ENCODE results near the gene CLDN1. TPM values are rescaled to one million over a fixed set of nuclear protein-coding genes. Genes with fewer than 3 reads are reported as not detected.
A peak's percentile ranks its signal among the peaks of the same experiment; 100 is the strongest.

CLDN1 gene
- total and polyA plus RNA-seq, 2 of the 4 experiments (the other 2 are of a cell fraction), result 4.7 to 7.3 TPM

DNA sequence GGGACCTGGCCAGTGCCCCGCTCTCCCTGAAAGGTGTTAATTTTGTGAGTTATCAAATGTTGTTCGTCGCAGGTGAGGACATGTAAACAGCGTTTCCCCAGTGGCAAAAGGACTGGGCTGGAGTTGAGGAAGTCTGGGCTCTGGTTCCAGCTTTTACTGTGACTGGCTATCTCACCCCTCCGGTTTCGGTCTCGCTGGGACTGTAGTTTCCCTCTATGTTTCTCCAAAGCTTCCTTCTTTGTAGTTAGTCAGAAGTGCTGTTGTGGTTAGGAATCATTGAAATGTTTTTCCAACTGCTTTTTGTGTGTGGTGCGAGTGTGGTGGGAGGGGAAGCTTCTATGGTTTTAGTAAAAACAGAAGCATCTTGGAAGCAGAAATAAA is 990 bp upstream of the CLDN1 start:
- no peak overlapping the region for H3K4me3 ChIP-seq (ENCODE audit: insufficient read depth, low read depth, low read length)
- no peaks in the 10 kb centered on the region for H3K36me3 ChIP-seq (ENCODE audit: control insufficient read depth, insufficient read depth, low read length)
- no peak overlapping the region for H3K56ac ChIP-seq (ENCODE audit: extremely low read depth, insufficient read depth, low read length)
- H3K23ac ChIP-seq (ENCODE audit: low read depth, low read length), result peak overlapping the region; percentile 36
- peak overlapping the region; percentile 20 for H3K14ac ChIP-seq (replicated peaks; ENCODE audit: low read depth, low read length)
- peak overlapping the region; percentile 55 for H2AK9ac ChIP-seq (replicated peaks; ENCODE audit: low read depth, low read length, poor library complexity)
- H2BK15ac ChIP-seq (ENCODE audit: low read depth, low read length), result peak overlapping the region; percentile 98; the same call in 2 of the 3 replicates
- no CpG with 5 or more reads among the region's 8 CpGs for WGBS, 2 experiments (ENCODE audit: extremely low coverage in 2 of 2, insufficient read length in 1 of 2)
- H2AFZ ChIP-seq (replicated peaks; ENCODE audit: low read length, poor library complexity), result peak overlapping the region; percentile 88
- in situ Hi-C loops (cut with MboI; ENCODE audit: low sequenced_read_pairs), result loop anchor here (5.0 kb wide), 1 partner anchor 361 kb away; no protein-coding TSS in a partner anchor
- peaks cover 7% of the 10 kb centered on the region for H3K9me1 ChIP-seq (ENCODE audit: insufficient read depth, low read length)
- dilution Hi-C loops (cut with HindIII; ENCODE audit: low sequenced_read_pairs, unreplicated experiment), result no loop called here
- POLR2A ChIA-PET (ENCODE audit: unreplicated experiment), result no interaction called here
- DNase-seq (no peak), ATAC-seq (ENCODE audit: low read depth) (no peak)
- intact Hi-C loops (cut with micrococcal nuclease), result loop anchor here (1.0 to 10.0 kb wide), 3 partner anchors 62 to 372 kb away; no protein-coding TSS in a partner anchor
- H3K27me3 ChIP-seq (ENCODE audit: control insufficient read depth, insufficient read depth, low read length), result no peaks in the 10 kb centered on the region
- peaks cover 14% of the 10 kb centered on the region for H3K4me1 ChIP-seq (ENCODE audit: control insufficient read depth, insufficient read depth, low read length)
- H4K20me1 ChIP-seq (ENCODE audit: insufficient read depth, low read length), result no peaks in the 10 kb centered on the region
- no peak overlapping the region for H3K27ac ChIP-seq (ENCODE audit: insufficient read depth, low read length)
- peak overlapping the region; percentile 93 for H2BK120ac ChIP-seq (ENCODE audit: low read depth, low read length)
- H3K4ac ChIP-seq (ENCODE audit: low read depth, low read length), result peak overlapping the region; percentile 78
- H4K91ac ChIP-seq (ENCODE audit: insufficient read depth, low read depth, low read length), result peak overlapping the region; percentile 60
- H2AK5ac ChIP-seq (ENCODE audit: low read depth, low read length), result peak overlapping the region; percentile 84
- H3K4me2 ChIP-seq (ENCODE audit: low read depth, low read length), result 0 out of 2 replicates have a peak overlapping the region, but pooled peaks have one; percentile 96
- peak overlapping the region; percentile 37 to 92; a peak in 3 of 4 replicates for H4K8ac ChIP-seq (ENCODE audit: low read depth in 2 of 2, low read length in 2 of 2)
- H3K18ac ChIP-seq (ENCODE audit: low read depth, low read length), result no peak overlapping the region
- H3K9me3 ChIP-seq (ENCODE audit: control insufficient read depth, insufficient read depth, low read length), result no peaks in the 10 kb centered on the region
- no peak overlapping the region for H4K5ac ChIP-seq (ENCODE audit: low read depth, low read length)
- CTCF ChIA-PET, result interaction anchor here (0.6 to 2.8 kb wide), 14 partner anchors 13 to 362 kb away, joined by 3 to 22 read pairs (median 4); no protein-coding TSS in a partner anchor
- H3K79me1 ChIP-seq (ENCODE audit: low read depth in 1 of 2, low read length in 2 of 2), result peaks cover 4 to 26% of the 10 kb centered on the region in 2 experiments; a peak in 3 of 4 replicates
- no peak overlapping the region for H2BK5ac ChIP-seq (ENCODE audit: low read depth, low read length, poor library complexity, severe bottlenecking)
- H3K9ac ChIP-seq (ENCODE audit: low read depth, low read length), result no peak overlapping the region; the same call in 1 of the 2 replicates
- H2BK20ac ChIP-seq (ENCODE audit: low read depth, low read length), result peak overlapping the region; percentile 88
- no TSS peak for BruUV-seq (replicated peaks)
- TF ChIP-seq MAFK (IDR thresholded peaks at IDR 0.05; ENCODE audit: low read depth, low read length) (no peak), RFX5 (IDR thresholded peaks at IDR 0.05; ENCODE audit: low read depth, low read length) (no peak), NFE2L2 (IDR thresholded peaks at IDR 0.05; ENCODE audit: low read depth, low read length) (no peak), CEBPB (IDR thresholded peaks at IDR 0.05; ENCODE audit: low read depth, low read length) (no peak), MAZ (IDR thresholded peaks at IDR 0.05; ENCODE audit: borderline replicate concordance, low read depth, low read length) (no peak), POLR2A (IDR thresholded peaks at IDR 0.05; ENCODE audit: low read depth, low read length) (no peak), FOS (IDR thresholded peaks at IDR 0.05; ENCODE audit: low read depth, low read length) (no peak), BHLHE40 (IDR thresholded peaks at IDR 0.05; ENCODE audit: low read depth, low read length) (no peak), CHD1 (IDR thresholded peaks at IDR 0.05; ENCODE audit: low read depth, low read length) (no peak), MXI1 (IDR thresholded peaks at IDR 0.05; ENCODE audit: borderline replicate concordance, low read depth, low read length) (no peak), RCOR1 (IDR thresholded peaks at IDR 0.05; ENCODE audit: insufficient replicate concordance, low read length) (no peak), RAD21 (IDR thresholded peaks at IDR 0.05; ENCODE audit: low read length) (no peak), SMC3 (IDR thresholded peaks at IDR 0.05; ENCODE audit: low read depth, low read length) (no peak)
- TF ChIP-seq, protein P1, sequence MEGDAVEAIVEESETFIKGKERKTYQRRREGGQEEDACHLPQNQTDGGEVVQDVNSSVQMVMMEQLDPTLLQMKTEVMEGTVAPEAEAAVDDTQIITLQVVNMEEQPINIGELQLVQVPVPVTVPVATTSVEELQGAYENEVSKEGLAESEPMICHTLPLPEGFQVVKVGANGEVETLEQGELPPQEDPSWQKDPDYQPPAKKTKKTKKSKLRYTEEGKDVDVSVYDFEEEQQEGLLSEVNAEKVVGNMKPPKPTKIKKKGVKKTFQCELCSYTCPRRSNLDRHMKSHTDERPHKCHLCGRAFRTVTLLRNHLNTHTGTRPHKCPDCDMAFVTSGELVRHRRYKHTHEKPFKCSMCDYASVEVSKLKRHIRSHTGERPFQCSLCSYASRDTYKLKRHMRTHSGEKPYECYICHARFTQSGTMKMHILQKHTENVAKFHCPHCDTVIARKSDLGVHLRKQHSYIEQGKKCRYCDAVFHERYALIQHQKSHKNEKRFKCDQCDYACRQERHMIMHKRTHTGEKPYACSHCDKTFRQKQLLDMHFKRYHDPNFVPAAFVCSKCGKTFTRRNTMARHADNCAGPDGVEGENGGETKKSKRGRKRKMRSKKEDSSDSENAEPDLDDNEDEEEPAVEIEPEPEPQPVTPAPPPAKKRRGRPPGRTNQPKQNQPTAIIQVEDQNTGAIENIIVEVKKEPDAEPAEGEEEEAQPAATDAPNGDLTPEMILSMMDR (conservative IDR thresholded peaks at IDR 0.05; ENCODE audit: low read depth, low read length), result no peak
- TF ChIP-seq, protein P2, sequence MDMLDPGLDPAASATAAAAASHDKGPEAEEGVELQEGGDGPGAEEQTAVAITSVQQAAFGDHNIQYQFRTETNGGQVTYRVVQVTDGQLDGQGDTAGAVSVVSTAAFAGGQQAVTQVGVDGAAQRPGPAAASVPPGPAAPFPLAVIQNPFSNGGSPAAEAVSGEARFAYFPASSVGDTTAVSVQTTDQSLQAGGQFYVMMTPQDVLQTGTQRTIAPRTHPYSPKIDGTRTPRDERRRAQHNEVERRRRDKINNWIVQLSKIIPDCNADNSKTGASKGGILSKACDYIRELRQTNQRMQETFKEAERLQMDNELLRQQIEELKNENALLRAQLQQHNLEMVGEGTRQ (IDR thresholded peaks at IDR 0.05; ENCODE audit: low read depth, low read length), result no peak
- TF ChIP-seq, protein P3, sequence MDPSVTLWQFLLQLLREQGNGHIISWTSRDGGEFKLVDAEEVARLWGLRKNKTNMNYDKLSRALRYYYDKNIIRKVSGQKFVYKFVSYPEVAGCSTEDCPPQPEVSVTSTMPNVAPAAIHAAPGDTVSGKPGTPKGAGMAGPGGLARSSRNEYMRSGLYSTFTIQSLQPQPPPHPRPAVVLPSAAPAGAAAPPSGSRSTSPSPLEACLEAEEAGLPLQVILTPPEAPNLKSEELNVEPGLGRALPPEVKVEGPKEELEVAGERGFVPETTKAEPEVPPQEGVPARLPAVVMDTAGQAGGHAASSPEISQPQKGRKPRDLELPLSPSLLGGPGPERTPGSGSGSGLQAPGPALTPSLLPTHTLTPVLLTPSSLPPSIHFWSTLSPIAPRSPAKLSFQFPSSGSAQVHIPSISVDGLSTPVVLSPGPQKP (IDR thresholded peaks at IDR 0.05; ENCODE audit: borderline replicate concordance, low read depth, low read length), result no peak

Data from IMR-90 (cell line).